Measurements from ENCODE around the gene RLF.

DNA sequence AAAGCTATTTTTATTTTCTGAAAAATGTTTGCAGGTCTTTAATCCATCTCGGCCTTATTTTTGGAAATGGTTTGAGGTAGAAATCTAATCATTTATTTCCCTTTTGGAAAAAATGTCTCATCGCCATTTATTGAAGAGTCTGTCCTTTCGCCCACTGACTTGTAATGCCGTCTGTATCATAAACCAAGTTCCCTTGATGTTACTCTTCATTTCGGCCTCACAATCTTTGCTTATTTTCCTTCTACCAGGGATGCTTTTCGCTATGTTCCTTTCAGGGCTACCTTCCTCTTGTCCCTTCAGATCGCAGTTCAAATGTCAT is 422 bp upstream of the RLF start:
- TF ChIP-seq, protein P1, sequence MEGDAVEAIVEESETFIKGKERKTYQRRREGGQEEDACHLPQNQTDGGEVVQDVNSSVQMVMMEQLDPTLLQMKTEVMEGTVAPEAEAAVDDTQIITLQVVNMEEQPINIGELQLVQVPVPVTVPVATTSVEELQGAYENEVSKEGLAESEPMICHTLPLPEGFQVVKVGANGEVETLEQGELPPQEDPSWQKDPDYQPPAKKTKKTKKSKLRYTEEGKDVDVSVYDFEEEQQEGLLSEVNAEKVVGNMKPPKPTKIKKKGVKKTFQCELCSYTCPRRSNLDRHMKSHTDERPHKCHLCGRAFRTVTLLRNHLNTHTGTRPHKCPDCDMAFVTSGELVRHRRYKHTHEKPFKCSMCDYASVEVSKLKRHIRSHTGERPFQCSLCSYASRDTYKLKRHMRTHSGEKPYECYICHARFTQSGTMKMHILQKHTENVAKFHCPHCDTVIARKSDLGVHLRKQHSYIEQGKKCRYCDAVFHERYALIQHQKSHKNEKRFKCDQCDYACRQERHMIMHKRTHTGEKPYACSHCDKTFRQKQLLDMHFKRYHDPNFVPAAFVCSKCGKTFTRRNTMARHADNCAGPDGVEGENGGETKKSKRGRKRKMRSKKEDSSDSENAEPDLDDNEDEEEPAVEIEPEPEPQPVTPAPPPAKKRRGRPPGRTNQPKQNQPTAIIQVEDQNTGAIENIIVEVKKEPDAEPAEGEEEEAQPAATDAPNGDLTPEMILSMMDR (IDR thresholded peaks at IDR 0.05): no peak
- no peak for TF ChIP-seq POLR2AphosphoS5 (IDR thresholded peaks at IDR 0.05)
- no peak for TF ChIP-seq POLR2A (IDR thresholded peaks at IDR 0.05)
